Adipose tissue (tissue), 3 donors: Measurements from ENCODE around the gene ARHGAP4. TPM values are rescaled to one million over a fixed set of nuclear protein-coding genes. Genes with fewer than 3 reads are reported as not detected.

Experiments used
- H3K27ac ChIP-seq: one replicate; pipeline ENCODE4 v1.5.1; 2013; ENCODE audit warnings: low read depth, low read length
- WGBS, 3 donors: extraction: QIAGEN DNeasy Blood & Tissue Kit; methylation state at CpG; one replicate each; pipeline ENCODE4 v1.1.7; 2013; 5-methylcytosine and 5-hydroxymethylcytosine counted together
- polyA plus RNA-seq, 3 donors: library from polyadenylated mRNA; stranded (reverse); fragments of 200-250 nt; gene quantifications; one replicate each; pipeline ENCODE4 v1.2.3, GENCODE V29; 2013
- donor health status: healthy with polysubstance abuse.
- donor health status: Bipolar disorder and iron deficiency.
- donor health status: healthy.

Gene ARHGAP4
- polyA plus RNA-seq, 3 donors = 9.9 to 106 (median 43.6) TPM

- WGBS, 3 donors = 37 to 74% (median 69%) methylated on average over 14 to 15 of the region's 15 CpGs
- no peak overlapping the region for H3K27ac ChIP-seq
These were observed 40.2 kb upstream of the ARHGAP4 start for GRCh38 chrX:153966283-153966688.

- WGBS, 3 donors = 52 to 79% (median 74%) methylated on average over 2 to 5 of the region's 5 CpGs
- no peak overlapping the region for H3K27ac ChIP-seq
These were observed 39.3 kb upstream of the ARHGAP4 start for GRCh38 chrX:153965406-153965805.

- 88 to 93% (median 92%) methylated on average over 12 to 14 of the region's 14 CpGs for WGBS, 3 donors
- no peak overlapping the region for H3K27ac ChIP-seq
These were observed 38.0 kb upstream of the ARHGAP4 start for GRCh38 chrX:153964105-153964504.

GRCh38 chrX:153963546-153963945 lies 37.5 kb upstream of the ARHGAP4 start:
- 92 to 93% (median 92%) methylated on average over 7 to 12 of the region's 12 CpGs for WGBS, 3 donors
- H3K27ac ChIP-seq = no peak overlapping the region

GRCh38 chrX:153961292-153961691 lies 35.2 kb upstream of the ARHGAP4 start:
- no peak overlapping the region for H3K27ac ChIP-seq
- WGBS, 3 donors = 88 to 95% (median 92%) methylated on average over 9 to 11 of the region's 11 CpGs

- H3K27ac ChIP-seq = no peak overlapping the region
These were observed 34.7 kb upstream of the ARHGAP4 start for GRCh38 chrX:153960786-153961185.

GRCh38 chrX:153960077-153960476 lies 34.0 kb upstream of the ARHGAP4 start:
- H3K27ac ChIP-seq = no peak overlapping the region
- WGBS, 3 donors = 94 to 96% (median 96%) methylated on average over 10 to 16 of the region's 16 CpGs

More at GRCh38 chrX:153960786-153961185, 34.7 kb upstream of the ARHGAP4 start:
- WGBS, 3 donors = 83 to 94% (median 93%) methylated on average over 22 of the region's 22 CpGs

GRCh38 chrX:153959649-153960048 lies 33.6 kb upstream of the ARHGAP4 start:
- WGBS, 3 donors = 94 to 100% (median 95%) methylated on average over 10 to 15 of the region's 15 CpGs
- H3K27ac ChIP-seq = no peak overlapping the region

GRCh38 chrX:153958605-153959004 lies 32.5 kb upstream of the ARHGAP4 start:
- H3K27ac ChIP-seq = no peak overlapping the region
- 91 to 96% (median 93%) methylated on average over 4 to 14 of the region's 14 CpGs for WGBS, 3 donors

- H3K27ac ChIP-seq = no peak overlapping the region
- WGBS, 3 donors = 78 to 96% (median 87%) methylated on average over 9 to 17 of the region's 17 CpGs
These were observed 31.2 kb upstream of the ARHGAP4 start for GRCh38 chrX:153957224-153957623.

- H3K27ac ChIP-seq = no peak overlapping the region
- WGBS, 3 donors = 89 to 92% (median 89%) methylated on average over 24 to 35 of the region's 35 CpGs
These were observed 30.2 kb upstream of the ARHGAP4 start for GRCh38 chrX:153956044-153956907.

GRCh38 chrX:153955228-153955732 lies 29.2 kb upstream of the ARHGAP4 start:
- WGBS, 3 donors = 75 to 85% (median 77%) methylated on average over 7 to 12 of the region's 12 CpGs
- no peak overlapping the region for H3K27ac ChIP-seq

- H3K27ac ChIP-seq = no peak overlapping the region
- 92 to 96% (median 95%) methylated on average over 20 to 44 of the region's 44 CpGs for WGBS, 3 donors
These were observed 28.6 kb upstream of the ARHGAP4 start for GRCh38 chrX:153954558-153955227.

- H3K27ac ChIP-seq = no peak overlapping the region
- 83 to 88% (median 87%) methylated on average over 21 to 33 of the region's 33 CpGs for WGBS, 3 donors
These were observed 28.0 kb upstream of the ARHGAP4 start for GRCh38 chrX:153953892-153954557.

GRCh38 chrX:153953342-153953830 lies 27.3 kb upstream of the ARHGAP4 start:
- 26 to 33% (median 26%) methylated on average over 27 to 33 of the region's 33 CpGs for WGBS, 3 donors
- H3K27ac ChIP-seq = no peak overlapping the region

GRCh38 chrX:153952373-153953026 lies 26.4 kb upstream of the ARHGAP4 start:
- no peak overlapping the region for H3K27ac ChIP-seq
- WGBS, 3 donors = 90 to 96% (median 92%) methylated on average over 24 to 32 of the region's 32 CpGs

- 95 to 97% (median 96%) methylated on average over 19 to 28 of the region's 28 CpGs for WGBS, 3 donors
- no peak overlapping the region for H3K27ac ChIP-seq
These were observed 25.8 kb upstream of the ARHGAP4 start for GRCh38 chrX:153951683-153952372.

GRCh38 chrX:153950127-153950526 lies 24.1 kb upstream of the ARHGAP4 start:
- H3K27ac ChIP-seq = no peak overlapping the region
- 85 to 94% (median 89%) methylated on average over 15 to 19 of the region's 19 CpGs for WGBS, 3 donors
